OCI-LY1 (cell line): ENCODE data around the gene OLFM2.

ENCODE experiments used
- EZH2 ChIP-seq: fragments of 200-600 bp; sonication (generic), shearing (Covaris generic); IDR thresholded peaks from 2 replicates; pipeline ENCODE4 v1.8.0; 2017; ENCODE audit warnings: borderline replicate concordance, mixed run types, mild to moderate bottlenecking, antibody characterized with exemption, low read length, moderate library complexity, mixed read lengths
- TF ChIP-seq, protein P1 (sequence below): fragments of 200-600 bp; sonication (generic), shearing (Covaris generic); IDR thresholded peaks from 2 replicates; pipeline ENCODE4 v1.5.1; 2017; ENCODE audit warnings: mild to moderate bottlenecking, antibody characterized with exemption, low read length, moderate library complexity, mixed read lengths

GRCh38 chr19:9848762-9849161 lies 87.6 kb downstream of the OLFM2 start:
- TF ChIP-seq EZH2: no peak
- TF ChIP-seq, protein P1, sequence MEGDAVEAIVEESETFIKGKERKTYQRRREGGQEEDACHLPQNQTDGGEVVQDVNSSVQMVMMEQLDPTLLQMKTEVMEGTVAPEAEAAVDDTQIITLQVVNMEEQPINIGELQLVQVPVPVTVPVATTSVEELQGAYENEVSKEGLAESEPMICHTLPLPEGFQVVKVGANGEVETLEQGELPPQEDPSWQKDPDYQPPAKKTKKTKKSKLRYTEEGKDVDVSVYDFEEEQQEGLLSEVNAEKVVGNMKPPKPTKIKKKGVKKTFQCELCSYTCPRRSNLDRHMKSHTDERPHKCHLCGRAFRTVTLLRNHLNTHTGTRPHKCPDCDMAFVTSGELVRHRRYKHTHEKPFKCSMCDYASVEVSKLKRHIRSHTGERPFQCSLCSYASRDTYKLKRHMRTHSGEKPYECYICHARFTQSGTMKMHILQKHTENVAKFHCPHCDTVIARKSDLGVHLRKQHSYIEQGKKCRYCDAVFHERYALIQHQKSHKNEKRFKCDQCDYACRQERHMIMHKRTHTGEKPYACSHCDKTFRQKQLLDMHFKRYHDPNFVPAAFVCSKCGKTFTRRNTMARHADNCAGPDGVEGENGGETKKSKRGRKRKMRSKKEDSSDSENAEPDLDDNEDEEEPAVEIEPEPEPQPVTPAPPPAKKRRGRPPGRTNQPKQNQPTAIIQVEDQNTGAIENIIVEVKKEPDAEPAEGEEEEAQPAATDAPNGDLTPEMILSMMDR: no peak
